Hematopoietic multipotent progenitor cell (in vitro differentiated cells): ENCODE measurements around the gene UTS2R. TPM values are rescaled to one million over a fixed set of nuclear protein-coding genes. Genes with fewer than 3 reads are reported as not detected.
"Not testable (repeated sequence)": the region's sequence is repeated elsewhere in the genome, so short reads cannot be mapped to it uniquely, and the experiment has no call there.

Source experiments
- DNase-seq, 3 donors: peaks; one replicate each; pipeline ENCODE4 v3.0.0-alpha.2; 2011 to 2015; ENCODE audit warnings: low read depth in 2 of 3, low spot score in 2 of 3
- total RNA-seq: library from RNA; depleted of rRNA; stranded (reverse); fragments of >200 nt; gene quantifications from one replicate; pipeline ENCODE4 v1.2.3, GENCODE V29; 2012

UTS2R gene
- total RNA-seq, 1 donor, result not detected

GRCh38 chr17:82403662-82404660 is 32.4 kb downstream of the UTS2R start:
- no peak for DNase-seq

GRCh38 chr17:82405051-82405450 is 33.5 kb downstream of the UTS2R start:
- no peak for DNase-seq

- DNase-seq, result no peak
Observed at GRCh38 chr17:82406131-82406671, 34.6 kb downstream of the UTS2R start.

- DNase-seq, result peak in 2 of 3 donors; percentile 56 to 62
Observed at GRCh38 chr17:82407255-82407654, 35.7 kb downstream of the UTS2R start.

- no peak for DNase-seq
Observed at GRCh38 chr17:82408288-82408937, 36.8 kb downstream of the UTS2R start.

- DNase-seq, result no peak
Observed at GRCh38 chr17:82408938-82409318, 37.4 kb downstream of the UTS2R start.

- DNase-seq, result no peak
Observed at GRCh38 chr17:82410014-82410716, 38.6 kb downstream of the UTS2R start.

GRCh38 chr17:82411396-82412053 is 40.0 kb downstream of the UTS2R start:
- no peak for DNase-seq

- DNase-seq, result not testable (repeated sequence)
Observed at GRCh38 chr17:82412081-82412480, 40.5 kb downstream of the UTS2R start.

- no peak for DNase-seq
Observed at GRCh38 chr17:82412535-82413520, 41.3 kb downstream of the UTS2R start.

GRCh38 chr17:82414548-82415281 is 43.1 kb downstream of the UTS2R start:
- peak; percentile 46 to 84 (median 65) for DNase-seq

GRCh38 chr17:82415336-82415735 is 43.8 kb downstream of the UTS2R start:
- DNase-seq, result no peak

- no peak for DNase-seq
Observed at GRCh38 chr17:82415786-82416185, 44.2 kb downstream of the UTS2R start.

- DNase-seq, result no peak
Observed at GRCh38 chr17:82416264-82416663, 44.7 kb downstream of the UTS2R start.

- DNase-seq, result peak in 1 of 3 donors; percentile 25
Observed at GRCh38 chr17:82416771-82417170, 45.2 kb downstream of the UTS2R start.

- DNase-seq, result peak; percentile 88
Observed at GRCh38 chr17:82418001-82418986, 46.7 kb downstream of the UTS2R start, which contains the start of the genes HEXD and OGFOD3. Gene HEXD, plus strand, starts transcription at chr17:82418347. Its CDS starts 1,453 bp downstream, at chr17:82419800. Gene OGFOD3, minus strand, starts transcription at chr17:82418586. Its CDS starts 101 bp downstream, at chr17:82418485.

- DNase-seq, result peak in 2 of 3 donors; percentile 28 to 51
Observed at GRCh38 chr17:82419540-82419939, 48.0 kb downstream of the UTS2R start.
